H9 (cell line): ENCODE results near the gene PSTK. TPM values are rescaled to one million over a fixed set of nuclear protein-coding genes. Genes with fewer than 3 reads are reported as not detected.

Experiments
- DNase-seq: peaks from one replicate; pipeline ENCODE4 v3.0.0-alpha.2; 2017
- H2AFZ ChIP-seq: one replicate; pipeline ENCODE4 v1.6.1; 2013; ENCODE audit warnings: mild to moderate bottlenecking, low read length, control low read depth, moderate library complexity
- H2AK5ac ChIP-seq: 2 replicates; pipeline ENCODE4 v1.6.1; 2013; ENCODE audit warnings: low read length, control low read depth, mixed read lengths; ENCODE audit not compliant: insufficient read length
- H2BK120ac ChIP-seq: one replicate; pipeline ENCODE4 v1.6.1; 2013; ENCODE audit warnings: low read depth, mild to moderate bottlenecking, low read length, control low read depth, inconsistent platforms; ENCODE audit not compliant: poor library complexity, severe bottlenecking
- H2BK12ac ChIP-seq: 2 replicates; pipeline ENCODE4 v1.6.1; 2013; ENCODE audit warnings: low read length, control low read depth, mixed read lengths, low read depth; ENCODE audit not compliant: insufficient read length
- H2BK15ac ChIP-seq: 2 replicates; pipeline ENCODE4 v1.6.1; 2013; ENCODE audit warnings: low read depth, low read length, control low read depth
- H2BK20ac ChIP-seq: one replicate; pipeline ENCODE4 v1.6.1; 2013; ENCODE audit warnings: low read depth, mild to moderate bottlenecking, low read length, control low read depth, inconsistent platforms; ENCODE audit not compliant: poor library complexity, severe bottlenecking
- H2BK5ac ChIP-seq: 2 replicates; pipeline ENCODE4 v1.6.1; 2013; ENCODE audit warnings: low read length, control low read depth, mixed read lengths; ENCODE audit not compliant: insufficient read length
- H3K14ac ChIP-seq: 2 replicates; pipeline ENCODE4 v1.6.1; 2013; ENCODE audit warnings: low read length, control low read depth; ENCODE audit not compliant: insufficient read depth
- H3K18ac ChIP-seq: 2 replicates; pipeline ENCODE4 v1.6.1; 2013; ENCODE audit warnings: low read depth, mild to moderate bottlenecking, mixed read lengths, low read length, control low read depth; ENCODE audit not compliant: insufficient read length
- H3K23ac ChIP-seq: 2 replicates; pipeline ENCODE4 v1.6.1; 2013; ENCODE audit warnings: low read length, control low read depth, mixed read lengths, low read depth; ENCODE audit not compliant: insufficient read length
- H3K23me2 ChIP-seq: 2 replicates; pipeline ENCODE4 v1.6.1; 2013; ENCODE audit warnings: low read depth, mild to moderate bottlenecking, mixed read lengths, low read length, control low read depth; ENCODE audit not compliant: insufficient read length, poor library complexity, severe bottlenecking
- H3K27ac ChIP-seq: 2 replicates; pipeline ENCODE4 v1.5.1; 2013; ENCODE audit warnings: low read length, control low read depth, mixed read lengths, low read depth; ENCODE audit not compliant: insufficient read length
- H3K27me3 ChIP-seq: 2 replicates; pipeline ENCODE4 v1.6.1; 2013; ENCODE audit warnings: low read length, control low read depth, inconsistent platforms; ENCODE audit not compliant: insufficient read depth
- H3K4ac ChIP-seq: 2 replicates; pipeline ENCODE4 v1.6.1; 2013; ENCODE audit warnings: low read depth, mild to moderate bottlenecking, control low read depth, inconsistent platforms, low read length, moderate library complexity
- H3K4me1 ChIP-seq: 2 replicates; pipeline ENCODE4 v1.6.1; 2013; ENCODE audit warnings: low read length, control low read depth, inconsistent platforms; ENCODE audit not compliant: insufficient read depth
- H3K4me2 ChIP-seq: 2 replicates; pipeline ENCODE4 v1.6.1; 2013; ENCODE audit warnings: low read length, control low read depth, mixed read lengths; ENCODE audit not compliant: insufficient read length, insufficient read depth
- H3K56ac ChIP-seq: 2 replicates; pipeline ENCODE4 v1.6.1; 2013; ENCODE audit warnings: low read depth, mild to moderate bottlenecking, mixed read lengths, low read length, control low read depth; ENCODE audit not compliant: insufficient read length
- H3K79me1 ChIP-seq: 2 replicates; pipeline ENCODE4 v1.6.1; 2013; ENCODE audit warnings: low read depth, mild to moderate bottlenecking, moderate library complexity, low read length, control low read depth, inconsistent platforms; ENCODE audit not compliant: insufficient read depth, poor library complexity, severe bottlenecking
- H3K79me2 ChIP-seq: 2 replicates; pipeline ENCODE4 v1.6.1; 2013; ENCODE audit warnings: low read length, control low read depth, inconsistent platforms; ENCODE audit not compliant: insufficient read depth
- H3K9ac ChIP-seq: 2 replicates; pipeline ENCODE4 v1.6.1; 2013; ENCODE audit warnings: low read length, control low read depth, mixed read lengths; ENCODE audit not compliant: insufficient read length; ENCODE audit errors: extremely low read depth
- H3K9me3 ChIP-seq: one replicate; pipeline ENCODE4 v1.6.1; 2013; ENCODE audit warnings: low read depth, low read length, inconsistent platforms; ENCODE audit not compliant: control insufficient read depth
- H3T11ph ChIP-seq: one replicate; pipeline ENCODE4 v1.6.1; 2013; ENCODE audit warnings: mild to moderate bottlenecking, low read length, control low read depth, inconsistent platforms
- H4K20me1 ChIP-seq: one replicate; pipeline ENCODE4 v1.6.1; 2013; ENCODE audit not compliant: control insufficient read depth, insufficient read length, insufficient read depth
- H4K5ac ChIP-seq: 2 replicates; pipeline ENCODE4 v1.6.1; 2013; ENCODE audit warnings: low read depth, mild to moderate bottlenecking, mixed read lengths, low read length, control low read depth; ENCODE audit not compliant: insufficient read length
- H4K8ac ChIP-seq: replicated peaks from 2 replicates; pipeline ENCODE4 v1.6.1; 2013; ENCODE audit warnings: low read length, control low read depth, mixed read lengths, low read depth; ENCODE audit not compliant: insufficient read length
- H4K91ac ChIP-seq: 2 replicates; pipeline ENCODE4 v1.6.1; 2013; ENCODE audit warnings: low read depth, mild to moderate bottlenecking, moderate library complexity, mixed read lengths, low read length, control low read depth; ENCODE audit not compliant: insufficient read length
- H3K27ac Mint-ChIP-seq, 3 experiments: 2 replicates in 2 of 3; 3 replicates in 1 of 3; pipeline ENCODE4 v1.8.0; 2020 to 2021; ENCODE audit warnings: mixed read lengths in 3 of 3, mild to moderate bottlenecking in 1 of 3, moderate library complexity in 1 of 3
- H3K27me3 Mint-ChIP-seq: 2 replicates; pipeline ENCODE4 v1.8.0; 2021; ENCODE audit warnings: low read depth, mild to moderate bottlenecking, moderate library complexity, mixed read lengths
- H3K36me3 Mint-ChIP-seq, 3 experiments: 2 replicates in 2 of 3; 3 replicates in 1 of 3; pipeline ENCODE4 v1.8.0; 2020 to 2021; ENCODE audit warnings: low read depth in 3 of 3, mixed read lengths in 3 of 3; ENCODE audit not compliant: insufficient read depth in 1 of 3
- H3K4me1 Mint-ChIP-seq, 2 experiments: 2 replicates each; pipeline ENCODE4 v1.8.0; 2020; ENCODE audit warnings: mixed read lengths in 2 of 2
- H3K4me3 Mint-ChIP-seq, 2 experiments: 2 replicates in 1 of 2; 3 replicates in 1 of 2; pipeline ENCODE4 v1.8.0; 2020 to 2021; ENCODE audit warnings: mild to moderate bottlenecking in 2 of 2, mixed read lengths in 2 of 2, moderate library complexity in 1 of 2
- H3K9me3 Mint-ChIP-seq, 2 experiments: 2 replicates in 1 of 2; 3 replicates in 1 of 2; pipeline ENCODE4 v1.8.0; 2020; ENCODE audit warnings: mild to moderate bottlenecking in 2 of 2, mixed read lengths in 2 of 2, moderate library complexity in 1 of 2
- CTCF ChIP-seq: fragments of 200-600 bp; sonication (generic); conservative IDR thresholded peaks from 3 replicates; pipeline ENCODE4 v1.8.0; 2021; ENCODE audit warnings: antibody characterized with exemption, mild to moderate bottlenecking
- WGBS: extraction: QIAGEN DNeasy Blood & Tissue Kit; methylation state at CpG from one replicate; pipeline ENCODE4 v1.1.7; 2013; ENCODE audit warnings: missing lambda C conversion rate, low lambda C conversion rate, mixed read lengths; ENCODE audit not compliant: insufficient read length; ENCODE audit errors: extremely low coverage; 5-methylcytosine and 5-hydroxymethylcytosine counted together
- total RNA-seq: library from RNA; stranded (reverse); gene quantifications from 2 replicates; pipeline ENCODE4 v1.2.1, GENCODE V29; 2021

PSTK gene
- total RNA-seq, 1 experiment from 2014 or later: 8.0 TPM

- no peak for DNase-seq
- no peaks in the 10 kb centered on the region; the same call in none of the 2 replicates for H3K27me3 Mint-ChIP-seq
- Histone ChIP-seq H3K79me2 (no peaks in the 10 kb centered on the region), H3K56ac (no peak overlapping the region), H3K4me1 (peaks cover 19% of the 10 kb centered on the region), H2BK120ac (no peak overlapping the region), H3K27me3 (no peaks in the 10 kb centered on the region; the same call in 1 of the 2 replicates), H3K4ac (no peak overlapping the region), H4K5ac (no peak overlapping the region), H3T11ph (no peak overlapping the region), H4K20me1 (no peaks in the 10 kb centered on the region), H3K14ac (no peak overlapping the region), H3K4me2 (no peak overlapping the region), H4K8ac (no peak overlapping the region), H3K18ac (no peak overlapping the region), H2BK5ac (no peak overlapping the region), H3K9me3 (no peaks in the 10 kb centered on the region), H3K23me2 (no peaks in the 10 kb centered on the region), H3K23ac (no peak overlapping the region), H3K9ac (no peak overlapping the region), H4K91ac (no peak overlapping the region), H2BK12ac (no peak overlapping the region), H3K27ac (no peak overlapping the region), H2BK15ac (no peak overlapping the region), H2AK5ac (no peak overlapping the region), H2BK20ac (no peak overlapping the region), H2AFZ (no peak overlapping the region), H3K79me1 (no peaks in the 10 kb centered on the region)
- peak overlapping the region in 1 of 2 experiments; percentile 43; a peak in 2 of 5 replicates for H3K4me3 Mint-ChIP-seq
- peaks cover 4 to 13% of the 10 kb centered on the region in 2 experiments; a peak in 3 of 5 replicates for H3K9me3 Mint-ChIP-seq
- peaks cover 77 to 83% of the 10 kb centered on the region in 2 experiments for H3K4me1 Mint-ChIP-seq
- peak overlapping the region in 1 of 3 experiments; percentile 76; a peak in 2 of 7 replicates for H3K27ac Mint-ChIP-seq
- H3K36me3 Mint-ChIP-seq: peaks cover 2 to 17% (median 5%) of the 10 kb centered on the region in 3 experiments; a peak in 5 of 7 replicates
- no CpG with 5 or more reads among the region's 3 CpGs for WGBS
- no peak for TF ChIP-seq CTCF
These were observed 39.1 kb downstream of the PSTK start for GRCh38 chr10:123019264-123019663.
